Left hindlimb (tissue), 1 donor: ENCODE results near the gene WDR81.

Experiments used
- DNase-seq: peaks from one replicate; pipeline ENCODE4 v3.0.0-alpha.2; 2018

WDR81 gene

GRCh38 chr17:1785930-1786329 lies 61.4 kb downstream of the WDR81 start:
- no peak for DNase-seq

GRCh38 chr17:1786708-1787107 lies 62.2 kb downstream of the WDR81 start:
- DNase-seq, result no peak

DNA sequence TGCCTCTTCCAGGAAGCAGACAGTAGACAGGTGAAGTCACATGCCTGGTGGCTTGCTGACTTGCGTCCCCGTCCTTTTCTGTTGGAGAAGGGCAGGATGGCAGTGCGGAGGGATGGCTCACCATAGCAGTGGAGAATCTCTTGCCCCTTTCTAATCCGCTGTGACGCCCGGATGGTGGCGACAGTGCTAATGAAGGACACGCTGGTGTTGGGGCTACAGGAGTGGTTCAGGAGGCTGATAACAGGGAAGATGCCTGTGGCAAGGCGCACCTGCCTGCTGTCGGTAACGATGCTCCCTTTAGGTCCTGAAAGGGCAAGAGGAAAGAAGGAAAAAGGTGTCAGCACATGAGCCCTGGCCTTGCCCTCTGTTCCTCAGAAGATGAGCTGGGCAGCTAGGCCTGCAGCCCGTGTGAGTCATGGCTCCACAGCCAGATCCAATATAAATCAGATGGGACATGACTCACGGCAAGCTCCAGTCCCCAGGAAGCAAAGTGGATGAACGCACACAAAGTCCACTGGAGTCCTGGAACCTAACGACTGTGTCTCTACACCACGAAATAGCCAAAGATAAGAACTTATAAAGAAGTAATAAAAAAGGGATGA lies 62.9 kb downstream of the WDR81 start:
- DNase-seq, result no peak
